Neural progenitor cell (in vitro differentiated cells): ENCODE data around the gene UBE2O. TPM values are rescaled to one million over a fixed set of nuclear protein-coding genes. Genes with fewer than 3 reads are reported as not detected.

Experiments used
- DNase-seq: peaks from one replicate; pipeline ENCODE4 v3.0.0-alpha.2; 2016; ENCODE audit warnings: low spot score
- H2AFZ ChIP-seq: fragments of 200-600 bp; sonication (generic); replicated peaks from 2 replicates; pipeline ENCODE4 v1.6.1; 2016; ENCODE audit warnings: antibody characterized with exemption
- H3F3A ChIP-seq: fragments of 200-600 bp; sonication (generic); 2 replicates; pipeline ENCODE4 v1.6.1; 2016; ENCODE audit warnings: antibody characterized with exemption, low read depth
- H3K27ac ChIP-seq: fragments of 200-600 bp; sonication (generic); 2 replicates; pipeline ENCODE4 v1.5.1; 2016; ENCODE audit warnings: mild to moderate bottlenecking
- H3K27me3 ChIP-seq: fragments of 200-600 bp; sonication (generic); 2 replicates; pipeline ENCODE4 v1.6.1; 2016; ENCODE audit warnings: mild to moderate bottlenecking, moderate library complexity
- H3K36me3 ChIP-seq: fragments of 200-600 bp; sonication (generic); 2 replicates; pipeline ENCODE4 v1.5.1; 2016
- H3K4me1 ChIP-seq: fragments of 200-600 bp; sonication (generic); 2 replicates; pipeline ENCODE4 v1.6.1; 2016; ENCODE audit warnings: mixed run types
- H3K4me2 ChIP-seq: fragments of 200-600 bp; sonication (generic); 2 replicates; pipeline ENCODE4 v1.6.1; 2016
- H3K4me3 ChIP-seq: fragments of 200-600 bp; sonication (generic); 2 replicates; pipeline ENCODE4 v1.5.1; 2016
- H3K79me2 ChIP-seq: fragments of 200-600 bp; sonication (generic); 2 replicates; pipeline ENCODE4 v1.6.1; 2016; ENCODE audit warnings: low read depth
- H3K9ac ChIP-seq: fragments of 200-600 bp; sonication (generic); 2 replicates; pipeline ENCODE4 v1.6.1; 2016
- H3K9me3 ChIP-seq: fragments of 200-600 bp; sonication (generic); 2 replicates; pipeline ENCODE4 v1.5.1; 2016; ENCODE audit warnings: low read depth
- H4K20me1 ChIP-seq: fragments of 200-600 bp; sonication (generic); 2 replicates; pipeline ENCODE4 v1.6.1; 2016; ENCODE audit warnings: low read depth
- H3K27ac Mint-ChIP-seq: 3 replicates; pipeline ENCODE4 v1.8.0; 2021; ENCODE audit warnings: mixed read lengths
- H3K27me3 Mint-ChIP-seq: 2 replicates; pipeline ENCODE4 v1.8.0; 2022; ENCODE audit warnings: low read depth, mild to moderate bottlenecking, inconsistent platforms, moderate library complexity, mixed read lengths; ENCODE audit not compliant: insufficient read depth
- H3K36me3 Mint-ChIP-seq: 3 replicates; pipeline ENCODE4 v1.8.0; 2021; ENCODE audit warnings: mixed read lengths
- H3K4me1 Mint-ChIP-seq: 3 replicates; pipeline ENCODE4 v1.8.0; 2021; ENCODE audit warnings: mixed read lengths
- H3K4me3 Mint-ChIP-seq: 3 replicates; pipeline ENCODE4 v1.8.0; 2021; ENCODE audit warnings: mild to moderate bottlenecking, moderate library complexity, mixed read lengths
- H3K9me3 Mint-ChIP-seq: 3 replicates; pipeline ENCODE4 v1.8.0; 2020; ENCODE audit warnings: mixed read lengths
- EZH2 ChIP-seq: fragments of 200-600 bp; sonication (generic); IDR thresholded peaks from 2 replicates; pipeline ENCODE4 v1.6.1; 2017; ENCODE audit warnings: antibody characterized with exemption, mild to moderate bottlenecking, moderate library complexity
- EZH2phosphoT487 ChIP-seq: fragments of 200-600 bp; sonication (generic); IDR thresholded peaks from 2 replicates; pipeline ENCODE4 v1.6.1; 2017; ENCODE audit warnings: antibody characterized with exemption
- total RNA-seq: library from RNA; depleted of rRNA; stranded (reverse); fragments of >200 nt; gene quantifications from 2 replicates; pipeline ENCODE4 v1.2.3, GENCODE V29; 2015; ENCODE audit warnings: low replicate concordance
- TF ChIP-seq, protein P1 (sequence below): fragments of 200-600 bp; sonication (generic); IDR thresholded peaks from 2 replicates; pipeline ENCODE4 v1.5.1; 2017; ENCODE audit warnings: antibody characterized with exemption, mild to moderate bottlenecking

The UBE2O gene
- total RNA-seq, 1 donor from 2014 or later, result 20.6 TPM

DNA sequence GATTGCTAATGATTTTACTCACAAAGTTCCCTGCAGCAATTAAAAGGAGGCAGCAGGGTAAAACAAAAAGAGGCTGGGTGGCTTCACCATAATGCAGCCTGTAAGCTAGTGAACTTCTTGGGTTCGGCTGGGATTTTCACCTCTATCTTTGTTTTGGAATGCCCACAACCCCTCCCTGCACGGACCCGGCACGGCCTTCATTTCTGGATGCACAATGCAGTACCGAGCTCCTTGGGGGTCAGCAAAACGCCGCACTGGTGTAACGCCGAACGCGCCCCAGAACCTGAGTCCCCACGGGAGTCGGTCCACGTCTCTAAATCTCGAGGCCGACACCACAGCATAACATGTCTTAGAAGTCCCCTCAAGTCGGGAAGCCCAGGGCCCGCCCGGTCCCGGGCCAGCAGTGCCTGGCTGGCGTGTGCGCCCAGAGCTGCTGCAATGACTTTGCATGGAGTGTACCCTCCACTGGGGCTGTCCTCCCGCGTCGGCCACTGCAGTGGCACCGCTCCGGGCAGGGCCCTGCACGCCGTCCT, 759 bp downstream of the UBE2O start:
- H3K4me2 ChIP-seq, result peak overlapping the region; percentile 90
- TF ChIP-seq EZH2phosphoT487 (no peak), EZH2 (no peak)
- TF ChIP-seq, protein P1, sequence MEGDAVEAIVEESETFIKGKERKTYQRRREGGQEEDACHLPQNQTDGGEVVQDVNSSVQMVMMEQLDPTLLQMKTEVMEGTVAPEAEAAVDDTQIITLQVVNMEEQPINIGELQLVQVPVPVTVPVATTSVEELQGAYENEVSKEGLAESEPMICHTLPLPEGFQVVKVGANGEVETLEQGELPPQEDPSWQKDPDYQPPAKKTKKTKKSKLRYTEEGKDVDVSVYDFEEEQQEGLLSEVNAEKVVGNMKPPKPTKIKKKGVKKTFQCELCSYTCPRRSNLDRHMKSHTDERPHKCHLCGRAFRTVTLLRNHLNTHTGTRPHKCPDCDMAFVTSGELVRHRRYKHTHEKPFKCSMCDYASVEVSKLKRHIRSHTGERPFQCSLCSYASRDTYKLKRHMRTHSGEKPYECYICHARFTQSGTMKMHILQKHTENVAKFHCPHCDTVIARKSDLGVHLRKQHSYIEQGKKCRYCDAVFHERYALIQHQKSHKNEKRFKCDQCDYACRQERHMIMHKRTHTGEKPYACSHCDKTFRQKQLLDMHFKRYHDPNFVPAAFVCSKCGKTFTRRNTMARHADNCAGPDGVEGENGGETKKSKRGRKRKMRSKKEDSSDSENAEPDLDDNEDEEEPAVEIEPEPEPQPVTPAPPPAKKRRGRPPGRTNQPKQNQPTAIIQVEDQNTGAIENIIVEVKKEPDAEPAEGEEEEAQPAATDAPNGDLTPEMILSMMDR, result no peak
- H3K27me3 ChIP-seq, result no peaks in the 10 kb centered on the region
- Mint-ChIP-seq H3K4me3 (peak overlapping the region; percentile 96), H3K36me3 (peaks cover 10% of the 10 kb centered on the region), H3K27me3 (peaks cover 8% of the 10 kb centered on the region), H3K27ac (peak overlapping the region; percentile 42), H3K4me1 (peaks cover 42% of the 10 kb centered on the region), H3K9me3 (no peaks in the 10 kb centered on the region)
- peaks cover 11% of the 10 kb centered on the region for H3K4me1 ChIP-seq
- H3K79me2 ChIP-seq, result peaks cover 56% of the 10 kb centered on the region
- no peaks in the 10 kb centered on the region for H3K9me3 ChIP-seq
- peak overlapping the region; percentile 65 for H3K9ac ChIP-seq
- H3F3A ChIP-seq, result peaks cover 9% of the 10 kb centered on the region
- H2AFZ ChIP-seq, result no peak overlapping the region
- no peaks in the 10 kb centered on the region for H3K36me3 ChIP-seq
- DNase-seq, result peak; percentile 51
- peak overlapping the region; percentile 98 for H3K4me3 ChIP-seq
- H3K27ac ChIP-seq, result no peak overlapping the region
- peaks cover 52% of the 10 kb centered on the region for H4K20me1 ChIP-seq

DNA sequence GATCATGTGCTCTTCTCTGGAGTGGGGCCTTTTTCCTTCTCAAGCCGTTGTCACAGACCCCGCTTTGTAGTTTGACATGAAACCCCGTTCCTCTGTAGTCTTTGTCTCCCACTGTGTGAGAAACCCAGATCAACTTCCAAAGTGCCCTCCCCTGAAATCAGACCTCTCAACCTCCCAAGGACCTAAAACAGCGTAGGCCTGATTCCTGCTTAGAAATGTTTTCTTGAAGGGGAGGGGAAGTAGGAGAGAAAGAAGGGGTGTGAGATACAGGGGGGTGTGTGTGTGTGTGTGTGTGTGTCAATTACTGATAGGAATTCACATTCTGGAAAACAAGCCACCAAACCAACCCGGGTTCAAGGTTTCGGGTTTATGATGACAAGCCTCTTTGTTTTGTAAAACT, 1.4 kb downstream of the UBE2O start:
- H3K4me2 ChIP-seq, result peak overlapping the region; percentile 90
- peak overlapping the region; percentile 98 for H3K4me3 ChIP-seq
- H3K27me3 ChIP-seq, result no peaks in the 10 kb centered on the region
- H3K4me3 Mint-ChIP-seq, result peak overlapping the region; percentile 96
- H3F3A ChIP-seq, result peaks cover 9% of the 10 kb centered on the region
- H3K27ac ChIP-seq, result no peak overlapping the region
- H3K9me3 ChIP-seq, result no peaks in the 10 kb centered on the region
- peaks cover 49% of the 10 kb centered on the region for H3K4me1 Mint-ChIP-seq
- TF ChIP-seq, protein P1, result no peak
- TF ChIP-seq EZH2 (no peak), EZH2phosphoT487 (no peak)
- DNase-seq, result peak; percentile 30
- peaks cover 59% of the 10 kb centered on the region for H4K20me1 ChIP-seq
- peaks cover 6% of the 10 kb centered on the region for H3K27me3 Mint-ChIP-seq
- no peak overlapping the region for H2AFZ ChIP-seq
- H3K27ac Mint-ChIP-seq, result peak overlapping the region; percentile 25
- H3K9ac ChIP-seq, result no peak overlapping the region
- H3K36me3 Mint-ChIP-seq, result peaks cover 10% of the 10 kb centered on the region
- H3K79me2 ChIP-seq, result peaks cover 63% of the 10 kb centered on the region
- H3K9me3 Mint-ChIP-seq, result no peaks in the 10 kb centered on the region
- peaks cover 13% of the 10 kb centered on the region for H3K4me1 ChIP-seq
- no peaks in the 10 kb centered on the region for H3K36me3 ChIP-seq

DNA sequence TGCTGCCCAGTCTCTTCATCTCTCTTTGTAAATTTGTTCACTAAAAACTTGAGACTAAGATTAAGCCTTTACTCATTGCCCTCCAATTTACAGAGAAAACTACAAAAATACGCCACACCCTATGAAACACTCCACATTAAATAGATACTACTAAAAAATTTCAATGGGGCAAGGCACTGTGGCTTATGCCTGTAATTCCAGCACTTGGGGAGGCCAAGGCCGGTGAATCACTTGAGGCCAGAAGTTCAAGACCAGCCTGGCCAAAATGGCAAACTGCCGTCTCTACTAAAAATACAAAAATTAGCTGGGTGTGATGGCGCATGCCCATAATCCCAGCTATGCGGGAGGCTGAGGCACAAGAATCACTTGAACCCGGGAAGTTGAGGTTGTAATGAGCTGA, 3.8 kb downstream of the UBE2O start:
- peaks cover 27% of the 10 kb centered on the region for H3K4me1 ChIP-seq
- no peak overlapping the region for H2AFZ ChIP-seq
- no peaks in the 10 kb centered on the region for H3K27me3 ChIP-seq
- no peaks in the 10 kb centered on the region for H3K9me3 ChIP-seq
- no peak overlapping the region for H3K27ac ChIP-seq
- peaks cover 10% of the 10 kb centered on the region for H3K36me3 Mint-ChIP-seq
- DNase-seq, result no peak
- H3K79me2 ChIP-seq, result peaks cover 87% of the 10 kb centered on the region
- no peak for TF ChIP-seq EZH2
- TF ChIP-seq, protein P1, result no peak
- no peak for TF ChIP-seq EZH2phosphoT487
- peaks cover 83% of the 10 kb centered on the region for H4K20me1 ChIP-seq
- peaks cover 9% of the 10 kb centered on the region for H3F3A ChIP-seq
- H3K4me3 ChIP-seq, result no peak overlapping the region
- no peaks in the 10 kb centered on the region for H3K9me3 Mint-ChIP-seq
- no peak overlapping the region for H3K9ac ChIP-seq
- H3K27ac Mint-ChIP-seq, result no peak overlapping the region
- no peak overlapping the region for H3K4me3 Mint-ChIP-seq
- no peak overlapping the region for H3K4me2 ChIP-seq
- H3K4me1 Mint-ChIP-seq, result peaks cover 72% of the 10 kb centered on the region
- no peaks in the 10 kb centered on the region for H3K36me3 ChIP-seq
- peaks cover 8% of the 10 kb centered on the region for H3K27me3 Mint-ChIP-seq
